ENCODE results near the gene ABCA5. TPM values are rescaled to one million over a fixed set of nuclear protein-coding genes. Genes with fewer than 3 reads are reported as not detected.
A peak's percentile ranks its signal among the peaks of the same experiment; 100 is the strongest.

The ABCA5 gene
- total RNA-seq = 10 to 100 TPM; 32.9 to 61.6 (median 49.2) TPM

- ATAC-seq (ENCODE audit: low FRiP score) (peak; percentile 97), DNase-seq (ENCODE audit: low spot score) (peak; percentile 44)
- TF ChIP-seq CTCF (IDR thresholded peaks at IDR 0.05) = no peak
Measured at GRCh38 chr17:69327060-69327831, at the start of gene ABCA5. Gene ABCA5, minus strand, starts transcription at chr17:69327133. Its CDS starts 12,718 bp downstream, at chr17:69314415.

GRCh38 chr17:69375229-69375628, 48.3 kb upstream of the ABCA5 start:
- DNase-seq (ENCODE audit: low spot score) (no peak), ATAC-seq (ENCODE audit: low FRiP score) (no peak)
- TF ChIP-seq CTCF (IDR thresholded peaks at IDR 0.05) = no peak

GRCh38 chr17:69373069-69373468, 46.1 kb upstream of the ABCA5 start:
- ATAC-seq (ENCODE audit: low FRiP score) = no peak
- TF ChIP-seq CTCF (IDR thresholded peaks at IDR 0.05) = no peak
- no peak for DNase-seq (ENCODE audit: low spot score)

GRCh38 chr17:69367298-69367697, 40.4 kb upstream of the ABCA5 start:
- no peak for TF ChIP-seq CTCF (IDR thresholded peaks at IDR 0.05)
- DNase-seq (ENCODE audit: low spot score) (no peak), ATAC-seq (ENCODE audit: low FRiP score) (no peak)

- no peak for DNase-seq (ENCODE audit: low spot score)
Measured at GRCh38 chr17:69363488-69364210, 36.7 kb upstream of the ABCA5 start.

GRCh38 chr17:69361156-69361555, 34.2 kb upstream of the ABCA5 start:
- TF ChIP-seq CTCF (IDR thresholded peaks at IDR 0.05) = no peak
- no peak for ATAC-seq (ENCODE audit: low FRiP score)
- no peak for DNase-seq (ENCODE audit: low spot score)

More at GRCh38 chr17:69363488-69364210, 36.7 kb upstream of the ABCA5 start:
- no peak for ATAC-seq (ENCODE audit: low FRiP score)
- TF ChIP-seq CTCF (IDR thresholded peaks at IDR 0.05) = no peak
